Breast epithelium (tissue), 3 donors: Measurements from ENCODE around the gene RRP15.

ENCODE experiments used
- CTCF ChIP-seq, 3 donors: fragments of 450-650 bp; IDR thresholded peaks; one replicate each; pipeline ENCODE4 v1.5.1; 2016 to 2017; ENCODE audit warnings: antibody characterized with exemption in 3 of 3, mild to moderate bottlenecking in 3 of 3, moderate library complexity in 3 of 3
- POLR2A ChIP-seq: fragments of 450-650 bp; IDR thresholded peaks from one replicate; pipeline ENCODE4 v1.6.1; 2016; ENCODE audit warnings: antibody characterized with exemption, mild to moderate bottlenecking, moderate library complexity

- TF ChIP-seq POLR2A (no peak), CTCF (IDR thresholded peaks at IDR 0.05) (no peak)
These were observed 11.1 kb downstream of the RRP15 start for GRCh38 chr1:218296162-218296561.
